Ishikawa (cell line): ENCODE measurements around the gene GPR89A.

ENCODE experiments used
- FOXM1 ChIP-seq: IDR thresholded peaks from 2 replicates; pipeline ENCODE4 v1.6.1; 2012; ENCODE audit warnings: low read depth, borderline replicate concordance
- YY1 ChIP-seq: IDR thresholded peaks from 2 replicates; pipeline ENCODE4 v1.6.1; 2012; ENCODE audit warnings: low read depth
- TF ChIP-seq, protein P1 (sequence below): IDR thresholded peaks from 2 replicates; pipeline ENCODE4 v1.6.1; 2012

DNA sequence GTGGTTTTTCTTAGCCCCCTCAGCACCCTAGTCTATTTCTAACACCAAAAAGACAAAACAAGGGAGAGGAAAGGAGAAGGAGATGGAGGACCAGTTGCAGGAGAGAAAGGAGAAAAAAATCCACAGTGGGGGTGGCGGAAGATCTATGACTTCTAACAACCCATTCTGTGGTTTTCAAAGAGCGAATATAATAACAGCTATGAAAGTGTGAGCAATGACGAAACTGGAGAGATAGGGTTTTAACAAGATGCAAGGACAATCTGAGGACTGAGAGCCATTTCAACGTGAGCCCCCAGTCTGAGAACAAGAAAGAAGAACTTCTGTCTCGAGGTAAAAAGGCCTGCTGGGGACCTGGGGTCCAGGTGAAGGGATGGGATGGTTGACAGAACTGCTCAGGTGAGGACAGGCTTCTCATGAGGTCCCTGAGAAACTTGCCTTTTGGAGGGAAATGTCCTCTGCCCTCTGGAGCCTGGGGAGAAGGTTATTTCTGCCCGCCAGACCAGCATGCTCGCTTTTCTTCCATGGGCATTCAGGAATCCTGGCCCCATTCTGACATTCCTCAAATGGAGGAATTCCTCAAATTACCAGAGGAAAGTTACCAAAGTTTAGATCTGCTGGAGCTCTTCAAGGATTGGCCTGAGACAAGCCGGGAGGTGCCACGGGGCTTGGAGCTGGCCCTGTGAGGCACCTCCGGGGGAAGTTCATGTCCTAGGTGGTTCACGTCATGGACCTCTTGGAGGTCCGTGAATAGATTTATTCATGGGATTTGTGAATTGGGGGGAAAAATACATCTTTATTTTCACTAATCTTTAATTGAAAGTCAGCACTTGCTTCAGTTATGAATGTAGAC, 111.7 kb downstream of the GPR89A start, which contains the start of gene CD160:
- TF ChIP-seq FOXM1 (no peak), YY1 (no peak)
- TF ChIP-seq, protein P1, sequence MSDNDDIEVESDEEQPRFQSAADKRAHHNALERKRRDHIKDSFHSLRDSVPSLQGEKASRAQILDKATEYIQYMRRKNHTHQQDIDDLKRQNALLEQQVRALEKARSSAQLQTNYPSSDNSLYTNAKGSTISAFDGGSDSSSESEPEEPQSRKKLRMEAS: no peak
